H9 (cell line): ENCODE data around the gene PRELID1. TPM values are rescaled to one million over a fixed set of nuclear protein-coding genes. Genes with fewer than 3 reads are reported as not detected.
A peak's percentile ranks its signal among the peaks of the same experiment; 100 is the strongest.

Experiments used
- DNase-seq: peaks from one replicate; pipeline ENCODE4 v3.0.0-alpha.2; 2017
- H2AFZ ChIP-seq: one replicate; pipeline ENCODE4 v1.6.1; 2013; ENCODE audit warnings: mild to moderate bottlenecking, low read length, control low read depth, moderate library complexity
- H2AK5ac ChIP-seq: 2 replicates; pipeline ENCODE4 v1.6.1; 2013; ENCODE audit warnings: low read length, control low read depth, mixed read lengths; ENCODE audit not compliant: insufficient read length
- H2BK120ac ChIP-seq: one replicate; pipeline ENCODE4 v1.6.1; 2013; ENCODE audit warnings: low read depth, mild to moderate bottlenecking, low read length, control low read depth, inconsistent platforms; ENCODE audit not compliant: poor library complexity, severe bottlenecking
- H2BK12ac ChIP-seq: 2 replicates; pipeline ENCODE4 v1.6.1; 2013; ENCODE audit warnings: low read length, control low read depth, mixed read lengths, low read depth; ENCODE audit not compliant: insufficient read length
- H2BK15ac ChIP-seq: 2 replicates; pipeline ENCODE4 v1.6.1; 2013; ENCODE audit warnings: low read depth, low read length, control low read depth
- H2BK20ac ChIP-seq: one replicate; pipeline ENCODE4 v1.6.1; 2013; ENCODE audit warnings: low read depth, mild to moderate bottlenecking, low read length, control low read depth, inconsistent platforms; ENCODE audit not compliant: poor library complexity, severe bottlenecking
- H2BK5ac ChIP-seq: 2 replicates; pipeline ENCODE4 v1.6.1; 2013; ENCODE audit warnings: low read length, control low read depth, mixed read lengths; ENCODE audit not compliant: insufficient read length
- H3K14ac ChIP-seq: 2 replicates; pipeline ENCODE4 v1.6.1; 2013; ENCODE audit warnings: low read length, control low read depth; ENCODE audit not compliant: insufficient read depth
- H3K18ac ChIP-seq: 2 replicates; pipeline ENCODE4 v1.6.1; 2013; ENCODE audit warnings: low read depth, mild to moderate bottlenecking, mixed read lengths, low read length, control low read depth; ENCODE audit not compliant: insufficient read length
- H3K23ac ChIP-seq: 2 replicates; pipeline ENCODE4 v1.6.1; 2013; ENCODE audit warnings: low read length, control low read depth, mixed read lengths, low read depth; ENCODE audit not compliant: insufficient read length
- H3K23me2 ChIP-seq: 2 replicates; pipeline ENCODE4 v1.6.1; 2013; ENCODE audit warnings: low read depth, mild to moderate bottlenecking, mixed read lengths, low read length, control low read depth; ENCODE audit not compliant: insufficient read length, poor library complexity, severe bottlenecking
- H3K27ac ChIP-seq: 2 replicates; pipeline ENCODE4 v1.5.1; 2013; ENCODE audit warnings: low read length, control low read depth, mixed read lengths, low read depth; ENCODE audit not compliant: insufficient read length
- H3K27me3 ChIP-seq: 2 replicates; pipeline ENCODE4 v1.6.1; 2013; ENCODE audit warnings: low read length, control low read depth, inconsistent platforms; ENCODE audit not compliant: insufficient read depth
- H3K4ac ChIP-seq: 2 replicates; pipeline ENCODE4 v1.6.1; 2013; ENCODE audit warnings: low read depth, mild to moderate bottlenecking, control low read depth, inconsistent platforms, low read length, moderate library complexity
- H3K4me1 ChIP-seq: 2 replicates; pipeline ENCODE4 v1.6.1; 2013; ENCODE audit warnings: low read length, control low read depth, inconsistent platforms; ENCODE audit not compliant: insufficient read depth
- H3K4me2 ChIP-seq: 2 replicates; pipeline ENCODE4 v1.6.1; 2013; ENCODE audit warnings: low read length, control low read depth, mixed read lengths; ENCODE audit not compliant: insufficient read length, insufficient read depth
- H3K56ac ChIP-seq: 2 replicates; pipeline ENCODE4 v1.6.1; 2013; ENCODE audit warnings: low read depth, mild to moderate bottlenecking, mixed read lengths, low read length, control low read depth; ENCODE audit not compliant: insufficient read length
- H3K79me1 ChIP-seq: 2 replicates; pipeline ENCODE4 v1.6.1; 2013; ENCODE audit warnings: low read depth, mild to moderate bottlenecking, moderate library complexity, low read length, control low read depth, inconsistent platforms; ENCODE audit not compliant: insufficient read depth, poor library complexity, severe bottlenecking
- H3K79me2 ChIP-seq: 2 replicates; pipeline ENCODE4 v1.6.1; 2013; ENCODE audit warnings: low read length, control low read depth, inconsistent platforms; ENCODE audit not compliant: insufficient read depth
- H3K9ac ChIP-seq: 2 replicates; pipeline ENCODE4 v1.6.1; 2013; ENCODE audit warnings: low read length, control low read depth, mixed read lengths; ENCODE audit not compliant: insufficient read length; ENCODE audit errors: extremely low read depth
- H3K9me3 ChIP-seq: one replicate; pipeline ENCODE4 v1.6.1; 2013; ENCODE audit warnings: low read depth, low read length, inconsistent platforms; ENCODE audit not compliant: control insufficient read depth
- H3T11ph ChIP-seq: one replicate; pipeline ENCODE4 v1.6.1; 2013; ENCODE audit warnings: mild to moderate bottlenecking, low read length, control low read depth, inconsistent platforms
- H4K20me1 ChIP-seq: one replicate; pipeline ENCODE4 v1.6.1; 2013; ENCODE audit not compliant: control insufficient read depth, insufficient read length, insufficient read depth
- H4K5ac ChIP-seq: 2 replicates; pipeline ENCODE4 v1.6.1; 2013; ENCODE audit warnings: low read depth, mild to moderate bottlenecking, mixed read lengths, low read length, control low read depth; ENCODE audit not compliant: insufficient read length
- H4K8ac ChIP-seq: replicated peaks from 2 replicates; pipeline ENCODE4 v1.6.1; 2013; ENCODE audit warnings: low read length, control low read depth, mixed read lengths, low read depth; ENCODE audit not compliant: insufficient read length
- H4K91ac ChIP-seq: 2 replicates; pipeline ENCODE4 v1.6.1; 2013; ENCODE audit warnings: low read depth, mild to moderate bottlenecking, moderate library complexity, mixed read lengths, low read length, control low read depth; ENCODE audit not compliant: insufficient read length
- H3K27ac Mint-ChIP-seq, 3 experiments: 2 replicates in 2 of 3; 3 replicates in 1 of 3; pipeline ENCODE4 v1.8.0; 2020 to 2021; ENCODE audit warnings: mixed read lengths in 3 of 3, mild to moderate bottlenecking in 1 of 3, moderate library complexity in 1 of 3
- H3K27me3 Mint-ChIP-seq: 2 replicates; pipeline ENCODE4 v1.8.0; 2021; ENCODE audit warnings: low read depth, mild to moderate bottlenecking, moderate library complexity, mixed read lengths
- H3K36me3 Mint-ChIP-seq, 3 experiments: 2 replicates in 2 of 3; 3 replicates in 1 of 3; pipeline ENCODE4 v1.8.0; 2020 to 2021; ENCODE audit warnings: low read depth in 3 of 3, mixed read lengths in 3 of 3; ENCODE audit not compliant: insufficient read depth in 1 of 3
- H3K4me1 Mint-ChIP-seq, 2 experiments: 2 replicates each; pipeline ENCODE4 v1.8.0; 2020; ENCODE audit warnings: mixed read lengths in 2 of 2
- H3K4me3 Mint-ChIP-seq, 2 experiments: 2 replicates in 1 of 2; 3 replicates in 1 of 2; pipeline ENCODE4 v1.8.0; 2020 to 2021; ENCODE audit warnings: mild to moderate bottlenecking in 2 of 2, mixed read lengths in 2 of 2, moderate library complexity in 1 of 2
- H3K9me3 Mint-ChIP-seq, 2 experiments: 2 replicates in 1 of 2; 3 replicates in 1 of 2; pipeline ENCODE4 v1.8.0; 2020; ENCODE audit warnings: mild to moderate bottlenecking in 2 of 2, mixed read lengths in 2 of 2, moderate library complexity in 1 of 2
- WGBS: extraction: QIAGEN DNeasy Blood & Tissue Kit; methylation state at CpG from one replicate; pipeline ENCODE4 v1.1.7; 2013; ENCODE audit warnings: missing lambda C conversion rate, low lambda C conversion rate, mixed read lengths; ENCODE audit not compliant: insufficient read length; ENCODE audit errors: extremely low coverage; 5-methylcytosine and 5-hydroxymethylcytosine counted together
- total RNA-seq: library from RNA; stranded (reverse); gene quantifications from 2 replicates; pipeline ENCODE4 v1.2.1, GENCODE V29; 2021
- TF ChIP-seq, protein P1 (sequence below): fragments of 200-600 bp; sonication (generic); conservative IDR thresholded peaks from 3 replicates; pipeline ENCODE4 v1.8.0; 2021; ENCODE audit warnings: antibody characterized with exemption, mild to moderate bottlenecking

Gene PRELID1
- total RNA-seq, 1 experiment from 2014 or later: 213 TPM

DNA sequence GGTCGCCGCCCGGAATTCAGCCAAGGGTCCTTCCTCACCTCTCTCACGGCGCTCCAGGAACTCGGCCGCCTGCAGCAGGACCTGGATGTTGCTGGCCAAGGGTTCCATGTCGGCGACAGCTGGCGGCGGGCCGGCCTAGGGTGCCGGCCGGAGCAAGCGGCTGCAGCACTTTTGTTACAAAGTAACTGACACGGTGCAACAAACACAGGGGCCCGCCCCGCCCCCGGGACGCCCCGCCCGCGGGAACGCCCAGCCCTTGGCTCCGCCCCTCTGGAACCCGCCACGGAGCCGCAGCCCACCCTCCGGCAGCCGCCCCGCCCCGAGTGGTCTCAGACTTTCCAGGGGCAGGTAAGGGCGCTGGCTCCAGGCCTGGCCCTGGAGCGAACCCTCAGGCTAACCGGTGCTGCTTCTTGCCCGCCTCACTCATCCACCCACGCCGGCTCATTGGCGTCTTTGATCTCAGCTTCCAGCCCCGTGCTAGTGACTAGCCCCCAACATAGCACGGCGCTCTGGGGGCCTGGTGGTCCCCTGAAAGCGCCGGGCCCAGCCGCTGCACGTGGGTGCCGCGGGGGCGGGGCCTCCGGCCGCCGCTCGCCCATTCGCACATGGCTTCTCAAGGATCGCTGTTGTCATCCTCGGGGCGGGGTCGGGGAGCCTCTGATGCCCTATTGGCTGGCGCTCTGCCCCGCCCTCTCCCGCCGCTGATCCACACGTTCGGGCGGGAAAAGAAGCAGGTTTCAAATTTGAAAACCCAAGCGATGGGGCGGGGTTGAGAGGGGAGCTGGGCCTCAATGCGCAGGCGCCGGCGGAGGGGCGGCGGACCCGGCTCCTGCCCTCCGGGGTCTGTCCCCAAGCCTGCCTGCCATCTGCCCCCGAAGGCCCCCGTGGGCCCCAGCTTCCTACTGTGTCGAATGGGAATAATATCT, 8.4 kb downstream of the PRELID1 start, which contains the start of gene MXD3:
TSS of gene MXD3 (minus strand) at position 176 of the 926 bp plus-strand sequence. CDS start at position 108, 68 bp downstream.
- Histone ChIP-seq H2AK5ac (no peak within 1 kb of the TSS), H3K27me3 (no peaks in the 10 kb centered on the region), H3K4ac (no peak within 1 kb of the TSS; the same call in 1 of the 2 replicates), H2BK15ac (no peak within 1 kb of the TSS), H3K14ac (peak within 1 kb of the TSS; percentile 98), H4K91ac (no peak within 1 kb of the TSS), H2BK5ac (no peak within 1 kb of the TSS), H2BK12ac (no peak within 1 kb of the TSS), H3K4me1 (no peaks in the 10 kb centered on the region), H2AFZ (no peak within 1 kb of the TSS), H3K4me2 (peak within 1 kb of the TSS; percentile 88), H3K23me2 (peaks cover 14% of the 10 kb centered on the region), H4K8ac (no peak within 1 kb of the TSS), H3K23ac (no peak within 1 kb of the TSS), H3K9ac (peak within 1 kb of the TSS; percentile 77), H3K56ac (no peak within 1 kb of the TSS), H3K79me2 (no peaks in the 10 kb centered on the region), H4K20me1 (peaks cover 5% of the 10 kb centered on the region), H2BK120ac (no peak within 1 kb of the TSS), H3K18ac (peak within 1 kb of the TSS; percentile 99), H4K5ac (no peak within 1 kb of the TSS), H3K27ac (no peak within 1 kb of the TSS), H3T11ph (no peak within 1 kb of the TSS), H2BK20ac (no peak within 1 kb of the TSS), H3K9me3 (no peaks in the 10 kb centered on the region), H3K79me1 (no peaks in the 10 kb centered on the region)
- peaks cover 15 to 20% of the 10 kb centered on the region in 2 experiments for H3K4me1 Mint-ChIP-seq
- H3K36me3 Mint-ChIP-seq: peaks cover under 1 to 6% (median 2%) of the 10 kb centered on the region in 3 experiments
- DNase-seq: peak; percentile 99
- no peaks in the 10 kb centered on the region; the same call in 1 of the 2 replicates for H3K27me3 Mint-ChIP-seq
- peak within 1 kb of the TSS; percentile 82 to 97 (median 93); a peak in 5 of 7 replicates for H3K27ac Mint-ChIP-seq
- TF ChIP-seq, protein P1, sequence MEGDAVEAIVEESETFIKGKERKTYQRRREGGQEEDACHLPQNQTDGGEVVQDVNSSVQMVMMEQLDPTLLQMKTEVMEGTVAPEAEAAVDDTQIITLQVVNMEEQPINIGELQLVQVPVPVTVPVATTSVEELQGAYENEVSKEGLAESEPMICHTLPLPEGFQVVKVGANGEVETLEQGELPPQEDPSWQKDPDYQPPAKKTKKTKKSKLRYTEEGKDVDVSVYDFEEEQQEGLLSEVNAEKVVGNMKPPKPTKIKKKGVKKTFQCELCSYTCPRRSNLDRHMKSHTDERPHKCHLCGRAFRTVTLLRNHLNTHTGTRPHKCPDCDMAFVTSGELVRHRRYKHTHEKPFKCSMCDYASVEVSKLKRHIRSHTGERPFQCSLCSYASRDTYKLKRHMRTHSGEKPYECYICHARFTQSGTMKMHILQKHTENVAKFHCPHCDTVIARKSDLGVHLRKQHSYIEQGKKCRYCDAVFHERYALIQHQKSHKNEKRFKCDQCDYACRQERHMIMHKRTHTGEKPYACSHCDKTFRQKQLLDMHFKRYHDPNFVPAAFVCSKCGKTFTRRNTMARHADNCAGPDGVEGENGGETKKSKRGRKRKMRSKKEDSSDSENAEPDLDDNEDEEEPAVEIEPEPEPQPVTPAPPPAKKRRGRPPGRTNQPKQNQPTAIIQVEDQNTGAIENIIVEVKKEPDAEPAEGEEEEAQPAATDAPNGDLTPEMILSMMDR: no peak
- no peaks in the 10 kb centered on the region for H3K9me3 Mint-ChIP-seq
- WGBS: no CpG with 5 or more reads among the region's 78 CpGs
- peak within 1 kb of the TSS; percentile 76 to 88 for H3K4me3 Mint-ChIP-seq
